Mesenchymal stem cell (in vitro differentiated cells and primary cell): ENCODE measurements around the gene ITGAL.

Source experiments
- DNase-seq: peaks from one replicate; pipeline ENCODE4 v3.0.0-alpha.2; 2013
- H2AFZ ChIP-seq: one replicate; pipeline ENCODE4 v1.6.1; 2013; ENCODE audit warnings: low read depth, mild to moderate bottlenecking, control low read depth, inconsistent platforms, low read length, moderate library complexity
- H2AK5ac ChIP-seq: 2 replicates; pipeline ENCODE4 v1.6.1; 2013; ENCODE audit warnings: low read length, moderate library complexity, mild to moderate bottlenecking, inconsistent platforms; ENCODE audit not compliant: severe bottlenecking
- H2BK120ac ChIP-seq: one replicate; pipeline ENCODE4 v1.6.1; 2013; ENCODE audit warnings: low read depth, mild to moderate bottlenecking, inconsistent platforms, low read length, moderate library complexity
- H2BK12ac ChIP-seq, 2 experiments: one replicate each; pipeline ENCODE4 v1.6.1; 2013; ENCODE audit warnings: inconsistent platforms in 2 of 2, low read length in 2 of 2, mild to moderate bottlenecking in 2 of 2, moderate library complexity in 2 of 2, control low read depth in 1 of 2
- H2BK15ac ChIP-seq: one replicate; pipeline ENCODE4 v1.6.1; 2013; ENCODE audit warnings: mild to moderate bottlenecking, low read depth, inconsistent platforms; ENCODE audit not compliant: poor library complexity, severe bottlenecking
- H2BK5ac ChIP-seq: 2 replicates; pipeline ENCODE4 v1.6.1; 2013; ENCODE audit warnings: low read depth, mild to moderate bottlenecking, low read length, control low read depth, inconsistent platforms; ENCODE audit not compliant: poor library complexity, severe bottlenecking
- H3K14ac ChIP-seq, 2 experiments: one replicate each; pipeline ENCODE4 v1.6.1; 2013; ENCODE audit warnings: inconsistent platforms in 2 of 2, low read length in 2 of 2, control low read depth in 1 of 2, mild to moderate bottlenecking in 1 of 2, moderate library complexity in 1 of 2
- H3K18ac ChIP-seq, 2 experiments: one replicate each; pipeline ENCODE4 v1.6.1; 2013; ENCODE audit warnings: inconsistent platforms in 2 of 2, low read length in 2 of 2, control low read depth in 1 of 2, low read depth in 1 of 2, mild to moderate bottlenecking in 1 of 2
- H3K23ac ChIP-seq, 2 experiments: one replicate each; pipeline ENCODE4 v1.6.1; 2013; ENCODE audit warnings: inconsistent platforms in 2 of 2, low read length in 2 of 2, mild to moderate bottlenecking in 2 of 2, moderate library complexity in 2 of 2, control low read depth in 1 of 2
- H3K27ac ChIP-seq: 2 replicates; pipeline ENCODE4 v1.5.1; 2013; ENCODE audit warnings: mild to moderate bottlenecking, moderate library complexity, low read length, control low read depth, inconsistent platforms; ENCODE audit not compliant: poor library complexity, severe bottlenecking
- H3K27me3 ChIP-seq, 2 experiments: 2 replicates each; pipeline versions ENCODE4 v1.6.1 to v1.7.0; 2013; ENCODE audit warnings: low read length in 2 of 2, mild to moderate bottlenecking in 2 of 2, moderate library complexity in 2 of 2, control low read depth in 1 of 2, inconsistent platforms in 1 of 2; ENCODE audit not compliant: control insufficient read depth in 1 of 2, insufficient read depth in 1 of 2
- H3K36me3 ChIP-seq, 2 experiments: 2 replicates each; pipeline versions ENCODE4 v1.6.1 to v1.7.0; 2013; ENCODE audit warnings: low read length in 2 of 2, control low read depth in 1 of 2, inconsistent platforms in 1 of 2, low read depth in 1 of 2, mild to moderate bottlenecking in 1 of 2; ENCODE audit not compliant: insufficient read depth in 2 of 2, control insufficient read depth in 1 of 2
- H3K4ac ChIP-seq, 2 experiments: one replicate each; pipeline ENCODE4 v1.6.1; 2013; ENCODE audit warnings: inconsistent platforms in 2 of 2, low read length in 2 of 2, mild to moderate bottlenecking in 2 of 2, moderate library complexity in 2 of 2, control low read depth in 1 of 2, low read depth in 1 of 2
- H3K4me1 ChIP-seq: 2 replicates; pipeline ENCODE4 v1.6.1; 2013; ENCODE audit warnings: low read depth, low read length, control low read depth; ENCODE audit not compliant: control insufficient read depth, insufficient read depth
- H3K4me2 ChIP-seq: 2 replicates; pipeline ENCODE4 v1.6.1; 2013; ENCODE audit warnings: low read length, mild to moderate bottlenecking, inconsistent platforms; ENCODE audit not compliant: poor library complexity, severe bottlenecking
- H3K4me3 ChIP-seq, 2 experiments: 2 replicates each; pipeline versions ENCODE4 v1.5.1 to v1.7.0; 2013; ENCODE audit warnings: low read length in 2 of 2, mild to moderate bottlenecking in 2 of 2, control low read depth in 1 of 2, low read depth in 1 of 2; ENCODE audit not compliant: insufficient read depth in 1 of 2
- H3K79me1 ChIP-seq: replicated peaks from 2 replicates; pipeline ENCODE4 v1.6.1; 2013; ENCODE audit warnings: mild to moderate bottlenecking, control low read depth, low read length, inconsistent platforms; ENCODE audit not compliant: poor library complexity, severe bottlenecking
- H3K9ac ChIP-seq: 2 replicates; pipeline ENCODE4 v1.7.0; 2013; ENCODE audit warnings: mild to moderate bottlenecking, low read length, moderate library complexity
- H3K9me3 ChIP-seq: 2 replicates; pipeline ENCODE4 v1.7.0; 2013; ENCODE audit warnings: mild to moderate bottlenecking, low read length; ENCODE audit not compliant: control insufficient read depth
- H4K8ac ChIP-seq: one replicate; pipeline ENCODE4 v1.6.1; 2013; ENCODE audit warnings: inconsistent platforms, mild to moderate bottlenecking, low read length, moderate library complexity
- H4K91ac ChIP-seq: one replicate; pipeline ENCODE4 v1.6.1; 2013; ENCODE audit warnings: mild to moderate bottlenecking, low read length, inconsistent platforms
- WGBS: methylation state at CpG from one replicate; pipeline ENCODE4 v1.1.7; 2013; ENCODE audit warnings: mixed read lengths; 5-methylcytosine and 5-hydroxymethylcytosine counted together

Gene ITGAL

GRCh38 chr16:30493941-30494488, 21.5 kb downstream of the ITGAL start:
- H3K4me1 ChIP-seq: peaks cover 5% of the 10 kb centered on the region
- H3K9me3 ChIP-seq: no peaks in the 10 kb centered on the region
- no peak overlapping the region for H2BK12ac ChIP-seq
- no peak overlapping the region for H3K27ac ChIP-seq
- H3K4me2 ChIP-seq: no peak overlapping the region
- H2BK120ac ChIP-seq: no peak overlapping the region
- WGBS: 83% methylated on average over 11 of the region's 11 CpGs
- H3K27me3 ChIP-seq: peaks cover 0 to 12% of the 10 kb centered on the region in 2 experiments
- H3K23ac ChIP-seq: no peak overlapping the region
- H2BK15ac ChIP-seq: no peak overlapping the region
- H3K36me3 ChIP-seq: no peaks in the 10 kb centered on the region
- no peak overlapping the region for H2AK5ac ChIP-seq
- H2BK5ac ChIP-seq: no peak overlapping the region
- H3K4me3 ChIP-seq: no peak overlapping the region
- H4K8ac ChIP-seq: no peak overlapping the region
- no peak overlapping the region for H3K14ac ChIP-seq
- H3K4ac ChIP-seq: no peak overlapping the region
- peak overlapping the region; percentile 46 for H4K91ac ChIP-seq
- no peak for DNase-seq
- H2AFZ ChIP-seq: no peak overlapping the region
- no peak overlapping the region for H3K9ac ChIP-seq
- no peaks in the 10 kb centered on the region for H3K79me1 ChIP-seq
- H3K18ac ChIP-seq: no peak overlapping the region

- H3K9ac ChIP-seq: no peak overlapping the region
- H3K4me2 ChIP-seq: no peak overlapping the region
- peaks cover 0 to 11% of the 10 kb centered on the region in 2 experiments for H3K27me3 ChIP-seq
- WGBS: 84% methylated on average over 10 of the region's 12 CpGs
- no peak overlapping the region for H4K91ac ChIP-seq
- no peak overlapping the region for H3K14ac ChIP-seq
- no peak overlapping the region for H2BK12ac ChIP-seq
- peaks cover 3% of the 10 kb centered on the region for H3K4me1 ChIP-seq
- no peaks in the 10 kb centered on the region for H3K36me3 ChIP-seq
- H3K18ac ChIP-seq: no peak overlapping the region
- DNase-seq: no peak
- no peak overlapping the region for H2AK5ac ChIP-seq
- H3K9me3 ChIP-seq: no peaks in the 10 kb centered on the region
- H2BK120ac ChIP-seq: no peak overlapping the region
- H4K8ac ChIP-seq: no peak overlapping the region
- H2AFZ ChIP-seq: no peak overlapping the region
- H2BK5ac ChIP-seq: no peak overlapping the region
- H2BK15ac ChIP-seq: no peak overlapping the region
- no peak overlapping the region for H3K23ac ChIP-seq
- H3K27ac ChIP-seq: no peak overlapping the region
- no peaks in the 10 kb centered on the region for H3K79me1 ChIP-seq
- no peak overlapping the region for H3K4me3 ChIP-seq
- no peak overlapping the region for H3K4ac ChIP-seq
These were observed 22.2 kb downstream of the ITGAL start for GRCh38 chr16:30494709-30495108.

- H2BK5ac ChIP-seq: no peak overlapping the region
- H3K79me1 ChIP-seq: no peaks in the 10 kb centered on the region
- H4K8ac ChIP-seq: no peak overlapping the region
- H3K27me3 ChIP-seq: peaks cover 0 to 13% of the 10 kb centered on the region in 2 experiments
- no peak overlapping the region for H2BK120ac ChIP-seq
- H4K91ac ChIP-seq: no peak overlapping the region
- H3K4me1 ChIP-seq: no peaks in the 10 kb centered on the region
- H3K14ac ChIP-seq: no peak overlapping the region
- no peak overlapping the region for H3K4me2 ChIP-seq
- H2AFZ ChIP-seq: no peak overlapping the region
- DNase-seq: no peak
- WGBS: 79% methylated on average over 5 of the region's 8 CpGs
- H3K4me3 ChIP-seq: no peak overlapping the region
- H2BK12ac ChIP-seq: no peak overlapping the region
- H3K36me3 ChIP-seq: no peaks in the 10 kb centered on the region
- H3K4ac ChIP-seq: peak overlapping the region in 1 of 2 experiments; percentile 9
- no peak overlapping the region for H3K23ac ChIP-seq
- H2AK5ac ChIP-seq: no peak overlapping the region
- H3K27ac ChIP-seq: no peak overlapping the region
- H3K9ac ChIP-seq: no peak overlapping the region
- H3K18ac ChIP-seq: no peak overlapping the region
- no peak overlapping the region for H2BK15ac ChIP-seq
- no peaks in the 10 kb centered on the region for H3K9me3 ChIP-seq
These were observed 26.7 kb downstream of the ITGAL start for GRCh38 chr16:30499284-30499683.

- Histone ChIP-seq H3K4me2 (no peak overlapping the region), H4K8ac (no peak overlapping the region), H3K18ac (no peak overlapping the region), H2BK15ac (no peak overlapping the region), H2AFZ (peak overlapping the region; percentile 4), H3K9me3 (no peaks in the 10 kb centered on the region), H2BK12ac (no peak overlapping the region), H3K14ac (no peak overlapping the region), H3K79me1 (no peaks in the 10 kb centered on the region), H2BK120ac (no peak overlapping the region), H3K4ac (no peak overlapping the region), H3K9ac (no peak overlapping the region), H2AK5ac (no peak overlapping the region), H3K36me3 (no peaks in the 10 kb centered on the region), H3K27me3 (peaks cover 0 to 11% of the 10 kb centered on the region in 2 experiments), H3K23ac (no peak overlapping the region), H2BK5ac (no peak overlapping the region), H3K27ac (no peak overlapping the region), H4K91ac (no peak overlapping the region), H3K4me3 (no peak overlapping the region), H3K4me1 (no peaks in the 10 kb centered on the region)
- DNase-seq: no peak
- WGBS: 76% methylated on average over 4 of the region's 6 CpGs
These were observed 31.1 kb downstream of the ITGAL start for GRCh38 chr16:30503403-30504296.
